B cell (primary cell): ENCODE measurements around the gene MAPKAP1. TPM values are rescaled to one million over a fixed set of nuclear protein-coding genes. Genes with fewer than 3 reads are reported as not detected.

Experiments
- ATAC-seq: fragments of 200-7000 bp; cut with Tn5 transposase; one replicate; pipeline ENCODE4 v1.10.0; 2021; ENCODE audit warnings: low read depth, mild to moderate bottlenecking, moderate number of reproducible peaks, moderate library complexity
- CTCF ChIA-PET: fragments of 350-600 bp; sonication (Branson Sonifier 250); formaldehyde crosslinking; loops from one replicate; lab custom pipeline; 2021; ENCODE audit warnings: antibody characterized with exemption, inconsistent platforms; lab: Charles Lee
- POLR2A ChIA-PET: fragments of 350-600 bp; sonication (Branson Sonifier 250); formaldehyde crosslinking; loops from one replicate; lab custom pipeline; 2021; ENCODE audit warnings: antibody characterized with exemption; lab: Charles Lee
- DNase-seq: peaks from one replicate; pipeline ENCODE4 v3.0.0; 2013
- H2AFZ ChIP-seq: 2 replicates; pipeline ENCODE4 v1.6.1; 2012; ENCODE audit warnings: mild to moderate bottlenecking, low read depth, low read length; ENCODE audit not compliant: insufficient read depth, poor library complexity, severe bottlenecking
- H3K27ac ChIP-seq, 2 donors: 1 replicate in 1 of 2; 2 replicates in 1 of 2; pipeline ENCODE4 v1.5.1; 2012 to 2013; ENCODE audit warnings: low read length in 2 of 2, mild to moderate bottlenecking in 2 of 2, moderate library complexity in 1 of 2
- H3K27me3 ChIP-seq, 4 experiments: fragments of 200-600 bp in 1 of 4; sonication (generic) in 1 of 4; replicated peaks in 1 of 4; 1 replicate in 2 of 4; 2 replicates in 2 of 4; pipeline versions ENCODE4 v1.6.1 to v1.7.0; 2013 to 2016; ENCODE audit warnings: low read length in 3 of 4, mild to moderate bottlenecking in 2 of 4, mixed read lengths in 1 of 4, moderate library complexity in 1 of 4; ENCODE audit not compliant: insufficient read depth in 4 of 4, control insufficient read depth in 3 of 4; ENCODE audit errors: control extremely low read depth in 1 of 4
- H3K36me3 ChIP-seq, 2 experiments: replicated peaks in 1 of 2; 1 replicate in 1 of 2; 2 replicates in 1 of 2; pipeline versions ENCODE4 v1.6.1 to v1.7.1; 2013; ENCODE audit warnings: low read length in 1 of 2; ENCODE audit not compliant: insufficient read depth in 2 of 2, control insufficient read depth in 1 of 2; ENCODE audit errors: control extremely low read depth in 1 of 2, extremely low read depth in 1 of 2
- H3K4me1 ChIP-seq, 2 donors: fragments of 200-600 bp in 1 of 2; sonication (generic) in 1 of 2; 1 replicate in 1 of 2; 2 replicates in 1 of 2; pipeline versions ENCODE4 v1.5.1 to v1.6.1; 2013 to 2017; ENCODE audit warnings: low read length in 2 of 2; ENCODE audit not compliant: control insufficient read depth in 2 of 2, insufficient read depth in 2 of 2
- H3K4me2 ChIP-seq: replicated peaks from 2 replicates; pipeline ENCODE3; 2012; ENCODE audit warnings: mild to moderate bottlenecking, low read depth, low read length; ENCODE audit not compliant: poor library complexity, severe bottlenecking
- H3K4me3 ChIP-seq, 5 experiments: fragments of 200-600 bp in 1 of 5; sonication (generic) in 1 of 5; 1 replicate in 3 of 5; 2 replicates in 2 of 5; pipeline versions ENCODE4 v1.5.1 to v1.7.0; 2011 to 2016; ENCODE audit warnings: low read length in 4 of 5, mild to moderate bottlenecking in 4 of 5, low read depth in 2 of 5, control low read depth in 1 of 5, moderate library complexity in 1 of 5; ENCODE audit not compliant: insufficient read depth in 1 of 5; ENCODE audit errors: control extremely low read depth in 1 of 5, extremely low read depth in 1 of 5
- H3K79me2 ChIP-seq: fragments of 200-600 bp; sonication (generic); one replicate; pipeline ENCODE4 v1.6.0; 2016; ENCODE audit warnings: low read length; ENCODE audit not compliant: control insufficient read depth, insufficient read depth
- H3K9ac ChIP-seq: fragments of 200-600 bp; sonication (generic); 2 replicates; pipeline ENCODE4 v1.6.1; 2017; ENCODE audit warnings: mild to moderate bottlenecking, low read length, moderate library complexity
- H3K9me3 ChIP-seq, 3 donors: one replicate each; pipeline versions ENCODE4 v1.6.1 to v1.7.1; 2013; ENCODE audit warnings: low read length in 2 of 3; ENCODE audit not compliant: control insufficient read depth in 2 of 3, insufficient read depth in 1 of 3; ENCODE audit errors: control extremely low read depth in 1 of 3
- H4K20me1 ChIP-seq: 2 replicates; pipeline ENCODE4 v1.6.0; 2012; ENCODE audit warnings: mild to moderate bottlenecking, low read length; ENCODE audit not compliant: insufficient read depth, control insufficient read depth, poor library complexity, severe bottlenecking
- H3K27ac Mint-ChIP-seq: one replicate; pipeline ENCODE4 v1.8.0; 2021; ENCODE audit warnings: mixed read lengths
- H3K27me3 Mint-ChIP-seq: one replicate; pipeline ENCODE4 v1.8.0; 2021; ENCODE audit warnings: mixed read lengths
- H3K4me1 Mint-ChIP-seq: one replicate; pipeline ENCODE4 v1.8.0; 2021; ENCODE audit warnings: mixed read lengths
- H3K4me3 Mint-ChIP-seq: one replicate; pipeline ENCODE4 v1.8.0; 2021; ENCODE audit warnings: mixed read lengths
- H3K9me3 Mint-ChIP-seq: one replicate; pipeline ENCODE4 v1.8.0; 2022; ENCODE audit warnings: mixed read lengths; ENCODE audit not compliant: insufficient read depth
- EZH2 ChIP-seq: IDR thresholded peaks from 2 replicates; pipeline ENCODE4 v1.6.1; 2012; ENCODE audit warnings: borderline replicate concordance, low read depth, mild to moderate bottlenecking, moderate library complexity, low read length; ENCODE audit not compliant: insufficient read depth, poor library complexity, severe bottlenecking
- WGBS: methylation state at CpG from one replicate; pipeline ENCODE4 v1.1.5; 2013; ENCODE audit warnings: missing lambda C conversion rate; ENCODE audit not compliant: insufficient coverage; 5-methylcytosine and 5-hydroxymethylcytosine counted together
- intact Hi-C: fragments of 100-400 bp; cut with micrococcal nuclease; formaldehyde crosslinking; loops from one replicate; pipeline ENCODE4 v1.10.0; 2022
- polyA plus RNA-seq: library from polyadenylated mRNA; depleted of rRNA; stranded (reverse); fragments of >200 nt; gene quantifications from 2 replicates; pipeline ENCODE4 v1.2.3, GENCODE V29; 2012
- total RNA-seq, 2 donors: library from RNA; stranded (reverse); fragments of 120-200 nt in 1 of 2; gene quantifications; 1 replicate in 1 of 2; 2 replicates in 1 of 2; pipeline versions ENCODE4 v1.2.3 to v1.2.4, GENCODE V29; 2013 to 2022
- TF ChIP-seq, protein P1 (sequence below): fragments of 200-600 bp; IDR thresholded peaks from one replicate; pipeline ENCODE4 v1.8.0; 2022; ENCODE audit warnings: antibody characterized with exemption, mild to moderate bottlenecking

The MAPKAP1 gene
- total and polyA plus RNA-seq, 2 donors (not counting 1 experiment from before 2014, with no cell fraction given) = 51.6 to 62.4 TPM

DNA sequence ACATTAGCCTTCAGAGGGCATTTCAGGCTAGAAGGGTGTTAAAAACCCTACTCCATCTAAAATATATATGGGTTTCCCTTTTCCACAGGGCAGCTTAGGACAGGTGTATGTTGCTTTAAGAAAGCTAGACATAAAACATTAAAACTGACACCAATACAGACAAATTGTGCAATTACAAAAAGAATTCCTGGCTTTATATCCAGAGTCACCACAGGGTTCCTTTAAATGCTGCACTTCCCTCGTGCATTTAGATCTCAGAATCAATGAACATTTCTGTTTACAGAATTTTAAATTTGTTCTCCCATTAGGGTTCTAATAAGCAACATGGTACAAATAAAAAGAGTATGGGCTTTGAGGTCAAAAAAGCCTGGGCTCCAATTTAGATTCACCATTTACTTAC is 170.2 kb downstream of the MAPKAP1 start:
- H2AFZ ChIP-seq = no peak overlapping the region
- no peak overlapping the region for H3K4me2 ChIP-seq
- peaks cover 28% of the 10 kb centered on the region in 2 donors for H3K4me1 ChIP-seq
- no peak for DNase-seq
- Mint-ChIP-seq H3K27me3 (no peaks in the 10 kb centered on the region), H3K9me3 (no peaks in the 10 kb centered on the region), H3K4me3 (no peak overlapping the region), H3K4me1 (peaks cover 19% of the 10 kb centered on the region), H3K27ac (no peak overlapping the region)
- peaks cover 9% of the 10 kb centered on the region for H3K79me2 ChIP-seq
- no peak overlapping the region for H3K27ac ChIP-seq
- H3K9ac ChIP-seq = no peak overlapping the region
- no peaks in the 10 kb centered on the region for H3K9me3 ChIP-seq
- no peak overlapping the region for H3K4me3 ChIP-seq
- H3K36me3 ChIP-seq = peaks cover 0 to 13% of the 10 kb centered on the region in 2 experiments
- H3K27me3 ChIP-seq = no peaks in the 10 kb centered on the region
- WGBS = no CpG with 5 or more reads among the region's 1 CpG
- intact Hi-C loops = no loop called here
- no peaks in the 10 kb centered on the region for H4K20me1 ChIP-seq
- TF ChIP-seq, protein P1, sequence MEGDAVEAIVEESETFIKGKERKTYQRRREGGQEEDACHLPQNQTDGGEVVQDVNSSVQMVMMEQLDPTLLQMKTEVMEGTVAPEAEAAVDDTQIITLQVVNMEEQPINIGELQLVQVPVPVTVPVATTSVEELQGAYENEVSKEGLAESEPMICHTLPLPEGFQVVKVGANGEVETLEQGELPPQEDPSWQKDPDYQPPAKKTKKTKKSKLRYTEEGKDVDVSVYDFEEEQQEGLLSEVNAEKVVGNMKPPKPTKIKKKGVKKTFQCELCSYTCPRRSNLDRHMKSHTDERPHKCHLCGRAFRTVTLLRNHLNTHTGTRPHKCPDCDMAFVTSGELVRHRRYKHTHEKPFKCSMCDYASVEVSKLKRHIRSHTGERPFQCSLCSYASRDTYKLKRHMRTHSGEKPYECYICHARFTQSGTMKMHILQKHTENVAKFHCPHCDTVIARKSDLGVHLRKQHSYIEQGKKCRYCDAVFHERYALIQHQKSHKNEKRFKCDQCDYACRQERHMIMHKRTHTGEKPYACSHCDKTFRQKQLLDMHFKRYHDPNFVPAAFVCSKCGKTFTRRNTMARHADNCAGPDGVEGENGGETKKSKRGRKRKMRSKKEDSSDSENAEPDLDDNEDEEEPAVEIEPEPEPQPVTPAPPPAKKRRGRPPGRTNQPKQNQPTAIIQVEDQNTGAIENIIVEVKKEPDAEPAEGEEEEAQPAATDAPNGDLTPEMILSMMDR = no peak
- TF ChIP-seq EZH2 = no peak
- no peak for ATAC-seq
- ChIA-PET CTCF (interaction anchor here (1.0 to 1.7 kb wide), 2 partner anchors 14 to 129 kb away, joined by 3 to 4 read pairs; no protein-coding TSS in a partner anchor), POLR2A (no interaction called here)

DNA sequence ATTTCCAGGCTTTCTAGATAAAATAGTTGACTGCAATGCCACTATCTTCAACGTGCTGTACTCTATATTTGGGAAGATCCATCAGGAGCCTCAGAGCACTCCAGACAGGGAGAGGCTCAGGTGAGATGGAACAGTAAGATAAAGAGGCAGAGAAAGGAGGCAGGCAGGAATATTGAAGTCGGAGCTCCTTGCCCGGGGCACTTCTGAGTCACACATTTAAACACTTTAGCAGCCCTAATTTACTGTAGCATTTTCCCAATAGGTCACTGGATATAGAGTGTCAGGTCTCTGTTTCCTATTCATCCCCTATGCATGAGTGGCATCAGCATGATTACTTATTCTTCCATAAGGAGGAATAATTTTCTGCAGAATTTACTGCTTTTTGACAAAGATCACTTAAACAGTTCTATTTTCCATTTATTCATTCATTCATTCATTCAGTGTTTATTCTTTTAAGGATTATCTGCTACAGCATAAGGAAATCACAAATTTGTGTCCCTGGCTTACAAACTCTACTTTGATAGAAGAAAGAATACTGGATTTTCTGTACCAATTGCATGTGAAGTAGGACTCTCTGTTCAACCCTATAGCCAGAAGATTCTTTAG is 170.7 kb downstream of the MAPKAP1 start:
- ChIA-PET POLR2A (no interaction called here), CTCF (interaction anchor here (1.0 to 1.7 kb wide), 3 partner anchors 14 to 129 kb away, joined by 3 to 6 read pairs (median 4); no protein-coding TSS in a partner anchor)
- DNase-seq (no peak), ATAC-seq (no peak)
- TF ChIP-seq, protein P1 = no peak
- TF ChIP-seq EZH2 = no peak
- Mint-ChIP-seq H3K9me3 (no peaks in the 10 kb centered on the region), H3K27me3 (no peaks in the 10 kb centered on the region), H3K4me1 (peaks cover 23% of the 10 kb centered on the region), H3K27ac (no peak overlapping the region), H3K4me3 (no peak overlapping the region)
- H3K36me3 ChIP-seq = peaks cover 0 to 8% of the 10 kb centered on the region in 2 experiments
- H3K4me2 ChIP-seq = no peak overlapping the region
- no peak overlapping the region for H2AFZ ChIP-seq
- H3K9ac ChIP-seq = no peak overlapping the region
- H3K27ac ChIP-seq = peak overlapping the region in 1 of 2 donors; percentile 82
- no peak overlapping the region for H3K4me3 ChIP-seq
- H4K20me1 ChIP-seq = no peaks in the 10 kb centered on the region
- intact Hi-C loops = no loop called here
- H3K27me3 ChIP-seq = no peaks in the 10 kb centered on the region
- H3K4me1 ChIP-seq = peaks cover 28 to 33% of the 10 kb centered on the region in 2 donors
- 100% methylated on average over 1 of the region's 3 CpGs for WGBS
- peaks cover 9% of the 10 kb centered on the region for H3K79me2 ChIP-seq
- H3K9me3 ChIP-seq = no peaks in the 10 kb centered on the region
